Subcutaneous abdominal adipose tissue (tissue), 5 donors: ENCODE data around the gene KDF1.
"Not testable (repeated sequence)": the region's sequence is repeated elsewhere in the genome, so short reads cannot be mapped to it uniquely, and the experiment has no call there.

ENCODE experiments used
- H3K27ac ChIP-seq: one replicate; pipeline ENCODE4 v1.7.0; 2013; ENCODE audit warnings: low read depth, mild to moderate bottlenecking, inconsistent platforms, low read length, moderate library complexity
- H3K27me3 ChIP-seq, 5 donors: one replicate each; pipeline ENCODE4 v1.7.0; 2013; ENCODE audit warnings: low read length in 5 of 5, inconsistent platforms in 1 of 5; ENCODE audit not compliant: control insufficient read depth in 5 of 5, insufficient read depth in 4 of 5
- H3K36me3 ChIP-seq, 5 donors: one replicate each; pipeline ENCODE4 v1.7.0; 2013; ENCODE audit warnings: low read length in 5 of 5; ENCODE audit not compliant: control insufficient read depth in 5 of 5, insufficient read depth in 5 of 5
- H3K4me1 ChIP-seq, 5 donors: one replicate each; pipeline ENCODE4 v1.7.0; 2013; ENCODE audit warnings: low read length in 5 of 5, mild to moderate bottlenecking in 3 of 5, moderate library complexity in 1 of 5; ENCODE audit not compliant: control insufficient read depth in 5 of 5, insufficient read depth in 5 of 5
- H3K4me3 ChIP-seq, 5 donors: one replicate each; pipeline ENCODE4 v1.7.0; 2013; ENCODE audit warnings: low read length in 5 of 5, low read depth in 1 of 5
- H3K9ac ChIP-seq, 5 donors: one replicate each; pipeline ENCODE4 v1.7.0; 2013; ENCODE audit warnings: low read length in 5 of 5, mild to moderate bottlenecking in 4 of 5, moderate library complexity in 3 of 5
- H3K9me3 ChIP-seq, 5 donors: one replicate each; pipeline ENCODE4 v1.7.0; 2013; ENCODE audit warnings: low read length in 5 of 5; ENCODE audit not compliant: control insufficient read depth in 5 of 5
- donor health status: healthy.
- donor health status: healthy.
- donor health status: healthy.
- donor health status: healthy.
- donor health status: healthy.

KDF1 gene

GRCh38 chr1:26957306-26957705 lies 3.0 kb downstream of the KDF1 start:
- H3K27ac ChIP-seq = no peak overlapping the region
- no peak overlapping the region for H3K4me3 ChIP-seq
- H3K9me3 ChIP-seq = peaks cover 0 to 8% (median 5%) of the 10 kb centered on the region in 5 donors
- H3K27me3 ChIP-seq = peaks cover 18 to 47% (median 37%) of the 10 kb centered on the region in 5 donors
- peaks cover 0 to 12% (median 8%) of the 10 kb centered on the region in 5 donors for H3K4me1 ChIP-seq
- no peak overlapping the region for H3K9ac ChIP-seq
- no peaks in the 10 kb centered on the region for H3K36me3 ChIP-seq

- Histone ChIP-seq H3K27me3 (peaks cover 18 to 40% (median 32%) of the 10 kb centered on the region in 5 donors), H3K27ac (no peak overlapping the region), H3K9ac (no peak overlapping the region), H3K4me3 (no peak overlapping the region), H3K36me3 (no peaks in the 10 kb centered on the region), H3K9me3 (peaks cover 0 to 8% (median 5%) of the 10 kb centered on the region in 5 donors), H3K4me1 (peaks cover 0 to 12% (median 8%) of the 10 kb centered on the region in 5 donors)
Observed at GRCh38 chr1:26956321-26956720, 3.9 kb downstream of the KDF1 start.

GRCh38 chr1:26953374-26953773 lies 6.9 kb downstream of the KDF1 start:
- no peaks in the 10 kb centered on the region for H3K36me3 ChIP-seq
- no peak overlapping the region for H3K9ac ChIP-seq
- peaks cover 0 to 12% (median 7%) of the 10 kb centered on the region in 5 donors for H3K27me3 ChIP-seq
- peaks cover 0 to 5% (median 0%) of the 10 kb centered on the region in 5 donors for H3K4me1 ChIP-seq
- no peak overlapping the region for H3K4me3 ChIP-seq
- no peak overlapping the region for H3K27ac ChIP-seq
- H3K9me3 ChIP-seq = peaks cover 0 to 8% (median 5%) of the 10 kb centered on the region in 5 donors

GRCh38 chr1:26951821-26952497 lies 8.3 kb downstream of the KDF1 start:
- H3K27ac ChIP-seq = no peak overlapping the region
- H3K36me3 ChIP-seq = peaks cover 0 to 4% (median under 1%) of the 10 kb centered on the region in 5 donors
- no peak overlapping the region for H3K4me3 ChIP-seq

GRCh38 chr1:26951216-26951615 lies 9.1 kb downstream of the KDF1 start:
- no peak overlapping the region for H3K9ac ChIP-seq
- peaks cover 0 to 10% (median 6%) of the 10 kb centered on the region in 5 donors for H3K36me3 ChIP-seq
- H3K4me1 ChIP-seq = peaks cover 0 to 5% (median 0%) of the 10 kb centered on the region in 5 donors
- H3K4me3 ChIP-seq = no peak overlapping the region
- peaks cover 0 to 4% (median 0%) of the 10 kb centered on the region in 5 donors for H3K27me3 ChIP-seq
- no peak overlapping the region for H3K27ac ChIP-seq
- peaks cover 0 to 5% (median 4%) of the 10 kb centered on the region in 5 donors for H3K9me3 ChIP-seq

More at GRCh38 chr1:26951821-26952497, 8.3 kb downstream of the KDF1 start:
- peaks cover 0 to 4% (median under 1%) of the 10 kb centered on the region in 5 donors for H3K27me3 ChIP-seq
- H3K4me1 ChIP-seq = peaks cover 0 to 5% (median 0%) of the 10 kb centered on the region in 5 donors
- no peak overlapping the region for H3K9ac ChIP-seq
- H3K9me3 ChIP-seq = peaks cover 0 to 8% (median 5%) of the 10 kb centered on the region in 5 donors

- Histone ChIP-seq H3K9me3 (no peaks in the 10 kb centered on the region), H3K27me3 (peaks cover 0 to 4% (median 0%) of the 10 kb centered on the region in 5 donors), H3K27ac (no peak overlapping the region), H3K9ac (no peak overlapping the region), H3K4me3 (no peak overlapping the region), H3K36me3 (peaks cover 0 to 16% (median 11%) of the 10 kb centered on the region in 5 donors), H3K4me1 (peaks cover 0 to 8% (median 0%) of the 10 kb centered on the region in 5 donors)
Observed at GRCh38 chr1:26950602-26951001, 9.7 kb downstream of the KDF1 start.

- no peaks in the 10 kb centered on the region for H3K27me3 ChIP-seq
Observed at GRCh38 chr1:26949926-26950319, 10.3 kb downstream of the KDF1 start.

GRCh38 chr1:26949266-26949925 lies 10.9 kb downstream of the KDF1 start:
- Histone ChIP-seq H3K9ac (no peak overlapping the region), H3K9me3 (no peaks in the 10 kb centered on the region), H3K27me3 (no peaks in the 10 kb centered on the region), H3K4me1 (peaks cover 0 to 8% (median 0%) of the 10 kb centered on the region in 5 donors), H3K4me3 (no peak overlapping the region), H3K36me3 (peaks cover 0 to 28% (median 20%) of the 10 kb centered on the region in 5 donors), H3K27ac (no peak overlapping the region)

More at GRCh38 chr1:26949926-26950319, 10.3 kb downstream of the KDF1 start:
- Histone ChIP-seq H3K27ac (no peak overlapping the region), H3K9ac (no peak overlapping the region), H3K4me1 (peaks cover 0 to 8% (median 0%) of the 10 kb centered on the region in 5 donors), H3K4me3 (no peak overlapping the region), H3K9me3 (no peaks in the 10 kb centered on the region), H3K36me3 (peaks cover 0 to 23% (median 18%) of the 10 kb centered on the region in 5 donors)

- H3K9me3 ChIP-seq, H3K4me1 ChIP-seq, H3K9ac ChIP-seq, H3K27me3 ChIP-seq, H3K27ac ChIP-seq, H3K4me3 ChIP-seq: not testable (repeated sequence)
- H3K36me3 ChIP-seq = peaks cover 0 to 35% (median 22%) of the 10 kb centered on the region in 5 donors
Observed at GRCh38 chr1:26948725-26949057, 11.6 kb downstream of the KDF1 start.

GRCh38 chr1:26946270-26946669 lies 14.0 kb downstream of the KDF1 start:
- no peak overlapping the region for H3K27ac ChIP-seq
- H3K27me3 ChIP-seq = no peaks in the 10 kb centered on the region
- H3K4me3 ChIP-seq = no peak overlapping the region
- H3K9me3 ChIP-seq = no peaks in the 10 kb centered on the region
- peaks cover 4 to 59% (median 45%) of the 10 kb centered on the region in 5 donors for H3K36me3 ChIP-seq
- H3K9ac ChIP-seq = no peak overlapping the region
- peaks cover 0 to 8% (median 0%) of the 10 kb centered on the region in 5 donors for H3K4me1 ChIP-seq
